GM12801 (cell line): ENCODE results near the gene HSH2D.

Experiments
- TF ChIP-seq, protein P1 (sequence below): IDR thresholded peaks from one replicate; pipeline ENCODE4 v1.5.1; 2011; ENCODE audit warnings: control low read depth; ENCODE audit not compliant: insufficient read length; ENCODE audit errors: extremely low read depth

Gene HSH2D

DNA sequence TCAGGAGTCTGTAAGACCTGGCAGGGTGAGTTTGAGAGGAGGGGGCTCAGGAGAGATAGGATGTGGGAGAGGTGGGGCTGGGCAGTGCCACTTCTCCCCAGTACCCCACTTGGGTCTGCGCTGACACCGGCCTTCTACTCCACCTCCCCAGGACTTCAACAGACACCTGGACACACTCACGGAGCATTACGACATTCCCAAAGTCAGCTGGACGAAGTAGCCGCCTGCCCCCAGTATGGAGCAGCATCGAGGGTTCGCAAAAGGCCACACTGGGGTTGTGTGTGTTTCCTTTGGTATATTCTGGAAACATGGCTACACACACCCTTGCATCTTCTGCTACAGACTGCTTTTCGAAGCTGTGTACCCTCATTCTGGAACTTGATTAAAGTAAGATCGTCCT is 47.3 kb downstream of the HSH2D start:
- TF ChIP-seq, protein P1, sequence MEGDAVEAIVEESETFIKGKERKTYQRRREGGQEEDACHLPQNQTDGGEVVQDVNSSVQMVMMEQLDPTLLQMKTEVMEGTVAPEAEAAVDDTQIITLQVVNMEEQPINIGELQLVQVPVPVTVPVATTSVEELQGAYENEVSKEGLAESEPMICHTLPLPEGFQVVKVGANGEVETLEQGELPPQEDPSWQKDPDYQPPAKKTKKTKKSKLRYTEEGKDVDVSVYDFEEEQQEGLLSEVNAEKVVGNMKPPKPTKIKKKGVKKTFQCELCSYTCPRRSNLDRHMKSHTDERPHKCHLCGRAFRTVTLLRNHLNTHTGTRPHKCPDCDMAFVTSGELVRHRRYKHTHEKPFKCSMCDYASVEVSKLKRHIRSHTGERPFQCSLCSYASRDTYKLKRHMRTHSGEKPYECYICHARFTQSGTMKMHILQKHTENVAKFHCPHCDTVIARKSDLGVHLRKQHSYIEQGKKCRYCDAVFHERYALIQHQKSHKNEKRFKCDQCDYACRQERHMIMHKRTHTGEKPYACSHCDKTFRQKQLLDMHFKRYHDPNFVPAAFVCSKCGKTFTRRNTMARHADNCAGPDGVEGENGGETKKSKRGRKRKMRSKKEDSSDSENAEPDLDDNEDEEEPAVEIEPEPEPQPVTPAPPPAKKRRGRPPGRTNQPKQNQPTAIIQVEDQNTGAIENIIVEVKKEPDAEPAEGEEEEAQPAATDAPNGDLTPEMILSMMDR, result no peak

DNA sequence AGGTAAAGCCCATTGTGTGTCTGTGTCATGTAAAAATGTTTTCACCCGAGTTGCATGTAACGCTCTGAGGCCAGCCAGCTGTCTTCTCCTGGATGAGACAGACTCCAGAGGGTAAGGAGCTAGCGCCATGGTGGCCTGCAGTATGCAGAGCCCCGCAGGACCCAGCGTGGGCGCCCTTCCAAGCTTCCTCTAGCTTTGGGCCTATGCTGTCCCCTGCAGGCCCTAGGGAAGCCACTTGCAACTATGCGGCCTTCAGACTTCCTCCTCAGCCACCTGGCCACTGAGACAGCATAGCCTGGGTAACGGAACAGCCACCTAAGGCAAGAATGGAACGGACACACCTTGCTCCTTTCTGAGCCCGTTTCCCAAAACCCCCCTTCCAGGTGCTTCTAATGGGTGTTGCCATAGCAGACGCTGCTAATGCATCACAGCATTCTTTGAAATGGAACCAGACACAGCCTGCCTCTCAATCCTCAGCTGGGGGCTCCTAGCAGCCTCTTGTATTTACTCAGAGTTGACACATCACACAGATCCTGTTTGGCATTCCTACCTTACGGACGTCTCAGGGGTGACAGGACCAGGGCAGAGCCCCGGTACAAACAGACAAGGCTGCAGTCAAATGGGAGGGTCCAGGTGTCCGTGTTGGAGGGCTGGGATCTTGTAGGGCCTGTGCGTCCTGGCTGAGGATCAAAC is 47.9 kb downstream of the HSH2D start:
- TF ChIP-seq, protein P1, result no peak

DNA sequence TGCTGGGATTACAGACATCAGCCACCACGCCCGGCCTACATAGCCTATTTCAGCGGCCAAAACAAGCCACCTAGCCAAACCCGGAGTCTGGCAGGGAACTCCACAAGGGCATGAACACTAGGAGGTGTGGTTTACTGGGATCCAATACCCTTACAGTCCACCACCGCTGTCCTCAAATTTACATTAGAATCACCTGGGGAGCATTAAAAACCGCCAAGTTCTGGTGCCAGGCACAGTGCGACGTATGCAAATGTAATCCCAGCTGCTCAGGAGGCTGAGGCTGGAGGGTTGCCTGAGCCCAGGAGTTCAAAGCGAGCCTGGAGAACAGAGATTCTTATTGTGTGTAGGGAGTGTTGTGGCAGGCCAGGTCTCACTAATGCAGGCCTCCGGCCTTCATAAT is 50.0 kb downstream of the HSH2D start:
- TF ChIP-seq, protein P1, result no peak

DNA sequence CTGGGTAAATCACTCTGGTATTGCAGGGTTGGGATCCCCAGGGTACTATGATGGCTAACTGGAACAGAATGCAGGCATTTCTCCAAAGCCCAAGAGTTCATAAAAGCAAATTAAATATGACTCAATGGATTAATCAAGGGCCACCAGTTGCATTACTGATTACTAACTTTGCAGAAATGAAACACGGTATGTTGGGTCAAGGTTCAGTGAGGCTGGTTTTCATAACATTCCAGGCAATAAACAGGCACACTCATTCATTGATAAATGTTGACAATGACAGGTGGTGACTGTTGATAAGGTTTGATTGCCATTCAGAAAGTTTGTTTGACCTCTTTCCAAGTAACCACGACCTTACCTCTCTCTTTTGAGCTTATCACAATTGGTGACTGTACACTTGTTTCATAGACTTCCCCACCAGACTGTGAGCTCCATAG is 53.7 kb downstream of the HSH2D start:
- TF ChIP-seq, protein P1, result no peak

DNA sequence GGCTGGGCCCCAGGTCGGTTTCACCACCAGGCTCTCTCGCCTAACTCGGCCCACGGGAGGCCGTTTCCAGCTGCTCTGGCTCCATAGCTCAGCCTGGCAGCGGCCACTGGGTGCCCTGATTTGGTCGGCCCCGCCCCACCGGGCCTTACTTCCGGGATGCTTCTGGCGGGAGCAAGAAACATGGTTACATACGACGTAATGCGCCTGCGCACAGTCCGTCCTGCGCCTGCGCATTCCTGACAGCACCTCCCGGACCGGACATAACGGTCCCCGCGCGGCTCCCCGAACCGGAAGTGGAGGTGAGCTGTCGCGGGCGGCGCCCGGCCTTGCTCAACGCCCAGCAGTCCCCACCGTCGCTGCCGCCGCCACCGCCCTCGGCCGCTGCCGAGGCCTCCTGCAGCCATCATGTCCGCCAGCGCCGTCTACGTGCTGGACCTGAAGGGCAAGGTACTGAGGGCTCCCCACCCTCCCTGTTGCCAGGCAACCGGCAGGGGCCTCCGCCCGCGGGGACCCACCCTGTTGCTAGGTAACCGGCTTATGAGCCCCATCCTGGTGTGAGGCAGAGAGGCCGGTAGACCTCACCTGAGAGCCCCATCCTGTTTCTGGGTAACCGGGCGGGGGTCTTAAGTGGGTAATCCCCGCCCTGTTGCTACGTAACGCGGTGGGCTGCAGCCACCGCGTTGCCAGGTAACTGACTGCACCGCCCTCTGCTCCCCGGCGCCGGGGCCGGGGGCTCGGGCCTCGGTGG is 54.3 kb downstream of the HSH2D start, which contains the start of gene AP1M1:
AP1M1 (plus strand) TSS at position 290 of the 748 bp plus-strand sequence; CDS start at position 406, 116 bp downstream.
- TF ChIP-seq, protein P1, result no peak

DNA sequence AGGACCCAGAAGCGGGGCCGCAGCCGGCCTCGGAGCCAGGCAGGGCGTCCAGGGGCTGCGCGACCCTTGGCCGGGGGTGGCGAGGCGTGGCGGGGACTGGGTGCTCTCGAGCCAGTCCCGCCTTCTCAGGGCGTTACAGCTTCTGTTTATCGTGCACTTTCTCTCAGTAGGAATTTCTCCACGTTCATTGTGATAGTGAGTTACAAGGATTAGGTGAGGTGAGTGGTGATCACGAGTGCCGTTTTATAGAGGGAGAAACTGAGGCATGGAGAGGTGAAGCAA is 54.8 kb downstream of the HSH2D start:
- TF ChIP-seq, protein P1, result no peak

DNA sequence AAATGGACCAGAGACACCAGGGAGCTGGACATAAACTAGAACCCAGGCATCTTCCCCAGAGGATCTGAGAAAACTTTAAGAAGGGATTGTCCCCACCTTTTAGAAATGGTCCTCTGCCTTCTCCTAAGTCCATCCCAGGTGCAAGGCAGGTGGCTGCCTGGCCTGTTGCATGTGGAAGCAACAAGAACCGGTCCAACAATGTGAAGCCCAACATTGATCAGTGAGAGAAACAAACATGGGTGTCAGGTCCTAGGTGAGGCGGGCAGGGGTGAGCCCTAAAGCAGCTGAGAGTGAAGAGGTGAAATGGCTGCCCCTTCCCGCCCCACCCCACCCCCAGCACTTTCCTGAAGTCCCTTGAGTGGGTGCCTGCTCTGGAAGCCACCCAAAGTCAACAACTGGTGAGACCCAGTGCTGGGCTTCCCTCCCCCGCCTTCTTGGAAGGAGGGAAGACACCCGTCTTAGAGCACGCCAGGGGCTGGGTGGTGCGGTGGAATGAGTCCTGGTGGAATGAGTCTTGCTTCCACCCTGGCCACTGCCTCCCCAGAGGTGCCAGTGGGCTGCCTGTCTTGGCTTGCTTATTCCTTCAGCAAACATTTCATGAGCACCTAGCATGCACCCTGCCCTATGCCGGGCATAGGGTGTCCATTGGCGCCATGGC is 55.9 kb downstream of the HSH2D start:
- TF ChIP-seq, protein P1, result no peak
